H1 (cell line): ENCODE measurements around the gene HMCN1. TPM values are rescaled to one million over a fixed set of nuclear protein-coding genes. Genes with fewer than 3 reads are reported as not detected.

Experiments
- CHD7 ChIP-seq: fragments of 300-600 bp; sonication (generic); IDR thresholded peaks from 2 replicates; pipeline ENCODE4 v1.7.1; 2012; ENCODE audit warnings: low read length, moderate library complexity, mild to moderate bottlenecking, inconsistent platforms; ENCODE audit not compliant: insufficient replicate concordance
- EZH2 ChIP-seq: fragments of 200-600 bp; sonication (generic); IDR thresholded peaks from 2 replicates; pipeline ENCODE4 v1.7.1; 2012; ENCODE audit warnings: low read depth, mild to moderate bottlenecking, moderate library complexity, low read length, inconsistent platforms; ENCODE audit not compliant: severe bottlenecking
- FOSL1 ChIP-seq: IDR thresholded peaks from 2 replicates; pipeline ENCODE4 v1.6.1; 2011; ENCODE audit warnings: mild to moderate bottlenecking, low read depth, low read length, moderate library complexity; ENCODE audit not compliant: insufficient read depth
- YY1 ChIP-seq: IDR thresholded peaks from 2 replicates; pipeline ENCODE4 v1.6.1; 2011; ENCODE audit warnings: low read depth, mild to moderate bottlenecking, low read length
- polyA plus RNA-seq, 7 experiments: library from polyadenylated mRNA; depleted of rRNA in 3 of 7; stranded (reverse) in 5 of 7; unstranded in 2 of 7; fragments of >200 nt in 5 of 7; fragments of 200-250 nt in 2 of 7; gene quantifications; 1 replicate in 5 of 7; 2 replicates in 1 of 7; 4 replicates in 1 of 7; pipeline versions ENCODE4 v1.2.1 to v1.2.3, GENCODE V29; 2011 to 2013; ENCODE audit warnings: missing spikeins in 2 of 7, mixed read lengths in 2 of 7
- total RNA-seq: library from RNA; stranded (reverse); fragmentation: NEBNext Ultra II Directional; extraction: Animal tissue kit (Norgen Biotek cat#: 25700); gene quantifications from 2 replicates; pipeline ENCODE4 v1.2.1, GENCODE V29; 2021

HMCN1 gene
- total and polyA plus RNA-seq, 2 of the 8 experiments (the other 6 are each of a cell fraction or from before 2014, with no cell fraction given), result 13.8 to 14.6 TPM

DNA sequence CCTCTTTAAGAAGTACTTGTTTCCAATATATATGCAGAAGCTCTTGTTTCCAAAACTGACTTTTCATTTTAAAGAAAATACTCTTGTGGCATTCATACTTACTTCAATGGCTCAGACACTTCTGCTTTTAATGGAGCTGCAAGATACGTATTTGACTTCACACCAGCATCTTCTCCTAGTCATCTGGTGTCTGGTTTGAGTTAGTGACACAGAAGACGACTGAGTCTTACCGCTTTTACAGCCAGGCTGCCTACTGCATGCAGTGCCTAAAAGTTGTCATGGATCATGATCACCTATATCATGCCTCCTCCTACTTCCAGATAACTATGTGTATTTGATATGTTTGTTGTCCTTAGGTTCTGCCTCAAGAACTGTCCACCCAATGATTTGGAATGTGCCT is 455.0 kb downstream of the HMCN1 start (continued):
- TF ChIP-seq CHD7 (no peak), FOSL1 (no peak), YY1 (no peak), EZH2 (no peak)
